ENCODE data around the gene STK17B.
A peak's percentile ranks its signal among the peaks of the same experiment; 100 is the strongest.
"Not testable (repeated sequence)": the region's sequence is repeated elsewhere in the genome, so short reads cannot be mapped to it uniquely, and the experiment has no call there.

The STK17B gene

GRCh38 chr2:196205881-196206435, 34.6 kb upstream of the STK17B start:
- no peak for DNase-seq (ENCODE audit: insufficient read length, low spot score)
- no peak for FAIRE-seq
- TF ChIP-seq PAX5 (IDR thresholded peaks at IDR 0.05; ENCODE audit: insufficient read depth, low read length, severe bottlenecking) (no peak), POU2F2 (IDR thresholded peaks at IDR 0.05; ENCODE audit: low read depth, low read length) (no peak), POLR2A (IDR thresholded peaks at IDR 0.05; ENCODE audit: low read depth, low read length) (no peak), POLR2AphosphoS5 (IDR thresholded peaks at IDR 0.05; ENCODE audit: low read depth, low read length) (no peak), SPI1 (IDR thresholded peaks at IDR 0.05; ENCODE audit: low read depth, low read length) (no peak), TAF1 (IDR thresholded peaks at IDR 0.05; ENCODE audit: low read depth, low read length) (no peak)

- FAIRE-seq (no peak), DNase-seq (ENCODE audit: insufficient read length, low spot score) (no peak)
- TF ChIP-seq SPI1 (IDR thresholded peaks at IDR 0.05; ENCODE audit: low read depth, low read length) = no peak
- TF ChIP-seq TAF1 (IDR thresholded peaks at IDR 0.05; ENCODE audit: low read depth, low read length) = no peak
- TF ChIP-seq POLR2A (IDR thresholded peaks at IDR 0.05; ENCODE audit: low read depth, low read length) = no peak
- TF ChIP-seq POU2F2 (IDR thresholded peaks at IDR 0.05; ENCODE audit: low read depth, low read length) = no peak
- no peak for TF ChIP-seq POLR2AphosphoS5 (IDR thresholded peaks at IDR 0.05; ENCODE audit: low read depth, low read length)
- TF ChIP-seq PAX5 (IDR thresholded peaks at IDR 0.05; ENCODE audit: insufficient read depth, low read length, severe bottlenecking) = no peak
These were observed 33.8 kb upstream of the STK17B start for GRCh38 chr2:196205011-196205766.

- no peak for TF ChIP-seq PAX5 (IDR thresholded peaks at IDR 0.05; ENCODE audit: insufficient read depth, low read length, severe bottlenecking)
- no peak for TF ChIP-seq POLR2AphosphoS5 (IDR thresholded peaks at IDR 0.05; ENCODE audit: low read depth, low read length)
- no peak for TF ChIP-seq POU2F2 (IDR thresholded peaks at IDR 0.05; ENCODE audit: low read depth, low read length)
- DNase-seq (ENCODE audit: insufficient read length, low spot score) (no peak), FAIRE-seq (no peak)
These were observed 30.0 kb upstream of the STK17B start for GRCh38 chr2:196201229-196202009.

- DNase-seq (ENCODE audit: insufficient read length, low spot score) = peak; percentile 22
- peak; percentile 98 for FAIRE-seq
- TF ChIP-seq TAF1 (IDR thresholded peaks at IDR 0.05; ENCODE audit: low read depth, low read length) (no peak), POU2F2 (IDR thresholded peaks at IDR 0.05; ENCODE audit: low read depth, low read length) (no peak), POLR2AphosphoS5 (IDR thresholded peaks at IDR 0.05; ENCODE audit: low read depth, low read length) (peak; percentile 45; the same call in 1 of the 2 replicates), PAX5 (IDR thresholded peaks at IDR 0.05; ENCODE audit: insufficient read depth, low read length, severe bottlenecking) (no peak), POLR2A (IDR thresholded peaks at IDR 0.05; ENCODE audit: low read depth, low read length) (no peak), SPI1 (IDR thresholded peaks at IDR 0.05; ENCODE audit: low read depth, low read length) (peak; percentile 44; the same call in 1 of the 2 replicates)
These were observed 29.2 kb upstream of the STK17B start for GRCh38 chr2:196200557-196200956.

GRCh38 chr2:196195758-196196157, 24.4 kb upstream of the STK17B start:
- FAIRE-seq (peak; percentile 75), DNase-seq (ENCODE audit: insufficient read length, low spot score) (no peak)
- no peak for TF ChIP-seq POLR2AphosphoS5 (IDR thresholded peaks at IDR 0.05; ENCODE audit: low read depth, low read length)

- TF ChIP-seq POU2F2 (IDR thresholded peaks at IDR 0.05; ENCODE audit: low read depth, low read length) = no peak
- TF ChIP-seq TAF1 (IDR thresholded peaks at IDR 0.05; ENCODE audit: low read depth, low read length) = no peak
- no peak for TF ChIP-seq POLR2A (IDR thresholded peaks at IDR 0.05; ENCODE audit: low read depth, low read length)
- TF ChIP-seq POLR2AphosphoS5 (IDR thresholded peaks at IDR 0.05; ENCODE audit: low read depth, low read length) = no peak
- no peak for TF ChIP-seq SPI1 (IDR thresholded peaks at IDR 0.05; ENCODE audit: low read depth, low read length)
- no peak for TF ChIP-seq PAX5 (IDR thresholded peaks at IDR 0.05; ENCODE audit: insufficient read depth, low read length, severe bottlenecking)
- peak; percentile 28 for FAIRE-seq
- no peak for DNase-seq (ENCODE audit: insufficient read length, low spot score)
These were observed 23.9 kb upstream of the STK17B start for GRCh38 chr2:196195302-196195701.

GRCh38 chr2:196191541-196191940, 20.2 kb upstream of the STK17B start:
- TF ChIP-seq PAX5 (IDR thresholded peaks at IDR 0.05; ENCODE audit: insufficient read depth, low read length, severe bottlenecking) (no peak), SPI1 (IDR thresholded peaks at IDR 0.05; ENCODE audit: low read depth, low read length) (no peak), POLR2A (IDR thresholded peaks at IDR 0.05; ENCODE audit: low read depth, low read length) (no peak), POLR2AphosphoS5 (IDR thresholded peaks at IDR 0.05; ENCODE audit: low read depth, low read length) (no peak), TAF1 (IDR thresholded peaks at IDR 0.05; ENCODE audit: low read depth, low read length) (no peak), POU2F2 (IDR thresholded peaks at IDR 0.05; ENCODE audit: low read depth, low read length) (no peak)

GRCh38 chr2:196187898-196188458, 16.6 kb upstream of the STK17B start:
- peak; percentile 89 for FAIRE-seq
- DNase-seq (ENCODE audit: insufficient read length, low spot score) = no peak
- no peak for TF ChIP-seq POLR2A (IDR thresholded peaks at IDR 0.05; ENCODE audit: low read depth, low read length)
- no peak for TF ChIP-seq TAF1 (IDR thresholded peaks at IDR 0.05; ENCODE audit: low read depth, low read length)
- no peak for TF ChIP-seq POU2F2 (IDR thresholded peaks at IDR 0.05; ENCODE audit: low read depth, low read length)
- no peak for TF ChIP-seq POLR2AphosphoS5 (IDR thresholded peaks at IDR 0.05; ENCODE audit: low read depth, low read length)

More at GRCh38 chr2:196191541-196191940, 20.2 kb upstream of the STK17B start:
- FAIRE-seq (no peak), DNase-seq (ENCODE audit: insufficient read length, low spot score) (no peak)

- DNase-seq (ENCODE audit: insufficient read length, low spot score); FAIRE-seq: not testable (repeated sequence)
These were observed 15.9 kb upstream of the STK17B start for GRCh38 chr2:196187175-196187700.
